Keratinocyte (primary cell): ENCODE measurements around the gene FAM107B. TPM values are rescaled to one million over a fixed set of nuclear protein-coding genes. Genes with fewer than 3 reads are reported as not detected.

ENCODE experiments used
- DNase-seq: peaks from one replicate; pipeline ENCODE4 v3.0.0-alpha.2; 2011; ENCODE audit warnings: low read depth, missing footprints, low spot score
- FAIRE-seq: peaks from 2 replicates; lab custom pipeline; 2011; peaks lifted over from hg19 to GRCh38; lab: Jason Lieb, UNC
- H2AFZ ChIP-seq: 2 replicates; pipeline ENCODE4 v1.6.0; 2012; ENCODE audit warnings: low read length, control low read depth, inconsistent platforms; ENCODE audit not compliant: control insufficient read depth
- H3K27ac ChIP-seq: 2 replicates; pipeline ENCODE4 v1.5.1; 2011; ENCODE audit warnings: low read length; ENCODE audit not compliant: control insufficient read depth, insufficient read depth
- H3K27me3 ChIP-seq: 3 replicates; pipeline ENCODE4 v1.6.0; 2011; ENCODE audit warnings: low read length; ENCODE audit not compliant: control insufficient read depth, insufficient read depth; ENCODE audit errors: extremely low read depth
- H3K36me3 ChIP-seq, 2 experiments: 2 replicates in 1 of 2; 3 replicates in 1 of 2; pipeline ENCODE4 v1.5.1; 2011; ENCODE audit warnings: low read length in 2 of 2, mild to moderate bottlenecking in 1 of 2; ENCODE audit not compliant: control insufficient read depth in 2 of 2, insufficient read depth in 2 of 2; ENCODE audit errors: extremely low read depth in 1 of 2
- H3K4me1 ChIP-seq: 3 replicates; pipeline ENCODE4 v1.5.1; 2011; ENCODE audit warnings: low read length; ENCODE audit not compliant: control insufficient read depth, insufficient read depth; ENCODE audit errors: extremely low read depth
- H3K4me2 ChIP-seq: 3 replicates; pipeline ENCODE4 v1.6.0; 2011; ENCODE audit warnings: low read depth, low read length; ENCODE audit not compliant: control insufficient read depth, insufficient read depth; ENCODE audit errors: extremely low read depth
- H3K4me3 ChIP-seq, 3 experiments: fragments of 200-600 bp in 1 of 3; sonication (generic) in 1 of 3; 2 replicates in 2 of 3; 3 replicates in 1 of 3; pipeline ENCODE4 v1.5.1; 2011 to 2016; ENCODE audit warnings: low read length in 3 of 3, mild to moderate bottlenecking in 3 of 3, control low read depth in 2 of 3, inconsistent platforms in 1 of 3, low read depth in 1 of 3, mixed read lengths in 1 of 3, mixed run types in 1 of 3, moderate library complexity in 1 of 3; ENCODE audit not compliant: control insufficient read depth in 2 of 3, insufficient read depth in 2 of 3; ENCODE audit errors: extremely low read depth in 1 of 3
- H3K79me2 ChIP-seq: 2 replicates; pipeline ENCODE4 v1.6.0; 2012; ENCODE audit warnings: low read length; ENCODE audit not compliant: control insufficient read depth, insufficient read depth
- H3K9ac ChIP-seq: 3 replicates; pipeline ENCODE4 v1.6.0; 2011; ENCODE audit warnings: low read length; ENCODE audit not compliant: control insufficient read depth, insufficient read depth; ENCODE audit errors: extremely low read depth
- H3K9me1 ChIP-seq: 3 replicates; pipeline ENCODE4 v1.6.0; 2011; ENCODE audit warnings: low read length; ENCODE audit not compliant: control insufficient read depth, insufficient read depth; ENCODE audit errors: extremely low read depth
- H3K9me3 ChIP-seq: 2 replicates; pipeline ENCODE4 v1.5.1; 2012; ENCODE audit warnings: low read depth, low read length; ENCODE audit not compliant: control insufficient read depth
- H4K20me1 ChIP-seq: 3 replicates; pipeline ENCODE4 v1.6.0; 2011; ENCODE audit warnings: low read length; ENCODE audit not compliant: control insufficient read depth, insufficient read depth; ENCODE audit errors: extremely low read depth
- EZH2 ChIP-seq: IDR thresholded peaks from one replicate; pipeline ENCODE4 v1.6.1; 2012; ENCODE audit warnings: inconsistent platforms, mild to moderate bottlenecking, low read length, moderate library complexity
- dilution Hi-C: fragments of 300-500 bp; cut with MboI; formaldehyde crosslinking; loops from one replicate; pipeline ENCODE4 v1.7.0; 2020; ENCODE audit warnings: low sequenced_read_pairs; ENCODE audit not compliant: extremely low pct_ligation_motif_present
- polyA plus RNA-seq, 5 experiments: library from polyadenylated mRNA; depleted of rRNA in 3 of 5; stranded (reverse) in 3 of 5; stranded (forward) in 1 of 5; unstranded in 1 of 5; fragments of >200 nt; gene quantifications; 1 replicate in 1 of 5; 2 replicates in 3 of 5; 3 replicates in 1 of 5; pipeline versions ENCODE4 v1.2.1 to v1.2.3, GENCODE V29; 2011 to 2012; ENCODE audit warnings: missing spikeins in 2 of 5, low read depth in 1 of 5, low replicate concordance in 1 of 5
- TF ChIP-seq, protein P1 (sequence below), 3 experiments: IDR thresholded peaks in 1 of 3; conservative IDR thresholded peaks in 1 of 3; optimal IDR thresholded peaks in 1 of 3; 2 replicates in 2 of 3; 3 replicates in 1 of 3; pipeline versions ENCODE3 to v1.5.1; 2011; ENCODE audit warnings: low read length in 3 of 3, mild to moderate bottlenecking in 3 of 3, moderate library complexity in 2 of 3, control low read depth in 1 of 3, inconsistent platforms in 1 of 3; ENCODE audit not compliant: insufficient read depth in 2 of 3; ENCODE audit errors: extremely low read depth in 1 of 3

FAM107B gene
- polyA plus RNA-seq, 1 donor (not counting 4 experiments of a cell fraction or from before 2014, with no cell fraction given): 8.7 TPM

DNA sequence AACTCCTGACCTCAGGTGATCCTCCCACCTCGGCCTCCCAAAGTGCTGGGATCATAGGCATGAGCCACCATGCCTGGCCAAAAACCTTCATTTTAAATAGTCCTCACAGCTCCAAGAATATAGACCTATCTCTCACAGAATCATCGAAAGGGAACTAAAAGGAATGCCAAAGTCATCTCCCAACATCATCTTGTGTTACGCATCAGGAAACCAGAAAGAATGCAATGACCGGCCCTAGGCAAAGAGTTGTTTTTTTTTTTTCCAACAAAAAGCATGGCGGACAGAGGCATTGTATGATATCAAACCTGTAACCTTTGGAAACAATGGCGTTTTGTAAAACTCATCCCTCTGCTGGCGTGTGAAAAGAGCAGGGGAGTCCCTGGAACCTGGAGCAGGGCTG is 73.2 kb downstream of the FAM107B start:
- dilution Hi-C loops: no loop called here
- Histone ChIP-seq H3K9ac (no peak overlapping the region), H3K79me2 (no peaks in the 10 kb centered on the region), H3K27me3 (no peaks in the 10 kb centered on the region), H3K27ac (no peak overlapping the region), H2AFZ (no peak overlapping the region), H4K20me1 (no peaks in the 10 kb centered on the region), H3K4me2 (no peak overlapping the region), H3K4me3 (no peak overlapping the region), H3K9me1 (no peaks in the 10 kb centered on the region), H3K9me3 (no peaks in the 10 kb centered on the region), H3K4me1 (no peaks in the 10 kb centered on the region), H3K36me3 (no peaks in the 10 kb centered on the region)
- TF ChIP-seq, protein P1, sequence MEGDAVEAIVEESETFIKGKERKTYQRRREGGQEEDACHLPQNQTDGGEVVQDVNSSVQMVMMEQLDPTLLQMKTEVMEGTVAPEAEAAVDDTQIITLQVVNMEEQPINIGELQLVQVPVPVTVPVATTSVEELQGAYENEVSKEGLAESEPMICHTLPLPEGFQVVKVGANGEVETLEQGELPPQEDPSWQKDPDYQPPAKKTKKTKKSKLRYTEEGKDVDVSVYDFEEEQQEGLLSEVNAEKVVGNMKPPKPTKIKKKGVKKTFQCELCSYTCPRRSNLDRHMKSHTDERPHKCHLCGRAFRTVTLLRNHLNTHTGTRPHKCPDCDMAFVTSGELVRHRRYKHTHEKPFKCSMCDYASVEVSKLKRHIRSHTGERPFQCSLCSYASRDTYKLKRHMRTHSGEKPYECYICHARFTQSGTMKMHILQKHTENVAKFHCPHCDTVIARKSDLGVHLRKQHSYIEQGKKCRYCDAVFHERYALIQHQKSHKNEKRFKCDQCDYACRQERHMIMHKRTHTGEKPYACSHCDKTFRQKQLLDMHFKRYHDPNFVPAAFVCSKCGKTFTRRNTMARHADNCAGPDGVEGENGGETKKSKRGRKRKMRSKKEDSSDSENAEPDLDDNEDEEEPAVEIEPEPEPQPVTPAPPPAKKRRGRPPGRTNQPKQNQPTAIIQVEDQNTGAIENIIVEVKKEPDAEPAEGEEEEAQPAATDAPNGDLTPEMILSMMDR (optimal IDR thresholded peaks at IDR 0.05 in 1 of 3, IDR thresholded peaks at IDR 0.05 in 1 of 3, conservative IDR thresholded peaks at IDR 0.05 in 1 of 3; ENCODE audit: extremely low read depth in 1 of 3, insufficient read depth in 2 of 3, low read length in 3 of 3): no peak
- no peak for TF ChIP-seq EZH2
- DNase-seq (no peak), FAIRE-seq (no peak)

DNA sequence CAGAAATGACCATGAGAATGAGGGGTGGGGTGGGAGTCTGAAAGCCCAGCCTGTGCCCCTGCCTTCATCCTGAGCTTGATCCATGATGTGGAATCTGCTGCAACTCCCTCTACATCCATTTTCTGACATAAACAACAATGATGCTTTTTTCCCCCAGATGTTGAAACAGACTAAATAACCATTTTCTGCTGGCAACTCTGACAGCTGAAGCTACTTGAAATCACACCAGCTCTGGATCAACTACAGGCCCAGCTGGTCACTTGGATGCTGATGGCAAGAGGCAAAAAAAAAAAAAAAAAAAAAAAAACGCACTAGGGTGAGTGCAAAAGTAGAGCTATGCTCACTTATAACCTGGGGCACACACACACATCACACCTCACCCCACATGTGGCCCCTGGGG is 74.2 kb downstream of the FAM107B start:
- H3K9me3 ChIP-seq: no peaks in the 10 kb centered on the region
- H3K4me2 ChIP-seq: no peak overlapping the region
- no peaks in the 10 kb centered on the region for H4K20me1 ChIP-seq
- no peak overlapping the region for H3K27ac ChIP-seq
- H3K4me1 ChIP-seq: no peaks in the 10 kb centered on the region
- H2AFZ ChIP-seq: no peak overlapping the region
- FAIRE-seq: no peak
- no peaks in the 10 kb centered on the region for H3K27me3 ChIP-seq
- dilution Hi-C loops: no loop called here
- no peak for DNase-seq
- H3K9me1 ChIP-seq: no peaks in the 10 kb centered on the region
- H3K9ac ChIP-seq: no peak overlapping the region
- H3K79me2 ChIP-seq: no peaks in the 10 kb centered on the region
- no peaks in the 10 kb centered on the region for H3K36me3 ChIP-seq
- H3K4me3 ChIP-seq: no peak overlapping the region
- no peak for TF ChIP-seq EZH2
- TF ChIP-seq, protein P1 (optimal IDR thresholded peaks at IDR 0.05 in 1 of 3, IDR thresholded peaks at IDR 0.05 in 1 of 3, conservative IDR thresholded peaks at IDR 0.05 in 1 of 3; ENCODE audit: extremely low read depth in 1 of 3, insufficient read depth in 2 of 3, low read length in 3 of 3): no peak
